GM12891 (cell line): ENCODE results near the gene LRRC59.

ENCODE experiments used
- POLR2A ChIP-seq: IDR thresholded peaks from 2 replicates; pipeline ENCODE4 v1.6.1; 2011; ENCODE audit warnings: low read depth, low read length, control low read depth
- SPI1 ChIP-seq: IDR thresholded peaks from 2 replicates; pipeline ENCODE4 v1.6.1; 2011; ENCODE audit warnings: low read depth, low read length, control low read depth

DNA sequence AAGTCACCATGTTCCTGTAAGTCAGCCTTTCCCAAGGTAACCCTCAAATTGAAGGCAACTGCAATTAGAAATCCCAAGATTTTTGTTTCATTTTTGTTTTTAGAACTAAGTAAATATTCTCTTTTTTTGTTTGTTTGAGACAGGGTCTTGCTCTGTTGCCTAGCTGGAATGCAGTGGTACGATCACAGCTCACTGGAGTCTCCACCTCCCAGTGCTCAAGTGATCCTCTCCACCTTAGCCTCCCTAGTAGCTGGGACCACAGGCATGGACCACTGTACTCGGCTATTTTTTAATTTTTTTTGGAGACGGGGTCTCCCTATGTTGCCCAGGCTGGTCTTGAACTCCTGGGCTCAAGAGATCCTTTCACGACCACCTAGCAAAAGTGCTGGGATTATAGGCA is 10.6 kb upstream of the LRRC59 start:
- TF ChIP-seq SPI1 (no peak), POLR2A (no peak)
